ENCODE results near the gene CADM1.

DNA sequence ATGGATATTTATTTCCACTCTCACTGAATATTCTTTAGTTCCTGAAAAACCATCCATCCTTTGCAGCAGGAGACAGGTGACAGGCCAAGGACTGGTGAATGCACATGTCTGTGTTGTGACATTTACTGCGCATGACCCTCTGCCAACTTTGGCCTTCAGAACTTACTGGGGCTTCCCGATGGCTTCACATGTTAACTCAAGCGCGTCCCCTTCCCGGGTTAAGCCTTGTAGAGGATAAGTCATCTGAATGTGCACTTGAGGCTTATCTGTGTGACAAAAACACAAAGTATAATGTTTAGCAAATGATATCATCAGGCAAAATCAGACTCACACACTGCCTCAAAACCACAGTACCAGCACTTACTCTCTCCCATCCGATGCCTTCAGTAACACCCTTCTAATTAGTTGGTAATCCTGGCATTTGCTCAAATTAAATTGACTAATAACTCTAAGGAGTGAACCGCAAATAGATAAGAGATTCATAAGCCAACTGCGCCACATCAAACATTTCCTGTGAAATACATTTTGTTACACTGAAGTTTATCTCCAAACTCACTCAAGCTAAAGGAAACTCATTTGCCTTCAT is 286.4 kb downstream of the CADM1 start:
- TF ChIP-seq POLR2A (IDR thresholded peaks at IDR 0.05) (no peak), EP300 (IDR thresholded peaks at IDR 0.05) (no peak)
- TF ChIP-seq, protein P1, sequence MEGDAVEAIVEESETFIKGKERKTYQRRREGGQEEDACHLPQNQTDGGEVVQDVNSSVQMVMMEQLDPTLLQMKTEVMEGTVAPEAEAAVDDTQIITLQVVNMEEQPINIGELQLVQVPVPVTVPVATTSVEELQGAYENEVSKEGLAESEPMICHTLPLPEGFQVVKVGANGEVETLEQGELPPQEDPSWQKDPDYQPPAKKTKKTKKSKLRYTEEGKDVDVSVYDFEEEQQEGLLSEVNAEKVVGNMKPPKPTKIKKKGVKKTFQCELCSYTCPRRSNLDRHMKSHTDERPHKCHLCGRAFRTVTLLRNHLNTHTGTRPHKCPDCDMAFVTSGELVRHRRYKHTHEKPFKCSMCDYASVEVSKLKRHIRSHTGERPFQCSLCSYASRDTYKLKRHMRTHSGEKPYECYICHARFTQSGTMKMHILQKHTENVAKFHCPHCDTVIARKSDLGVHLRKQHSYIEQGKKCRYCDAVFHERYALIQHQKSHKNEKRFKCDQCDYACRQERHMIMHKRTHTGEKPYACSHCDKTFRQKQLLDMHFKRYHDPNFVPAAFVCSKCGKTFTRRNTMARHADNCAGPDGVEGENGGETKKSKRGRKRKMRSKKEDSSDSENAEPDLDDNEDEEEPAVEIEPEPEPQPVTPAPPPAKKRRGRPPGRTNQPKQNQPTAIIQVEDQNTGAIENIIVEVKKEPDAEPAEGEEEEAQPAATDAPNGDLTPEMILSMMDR (IDR thresholded peaks at IDR 0.05), result no peak
